GM12892 (cell line): ENCODE results near the gene RBM19.

Experiments
- DNase-seq: peaks from one replicate; pipeline ENCODE4 v3.0.0; 2011; ENCODE audit not compliant: insufficient read length
- FAIRE-seq: peaks from 2 replicates; lab custom pipeline; 2011; peaks lifted over from hg19 to GRCh38; lab: Jason Lieb, UNC
- POLR2A ChIP-seq: IDR thresholded peaks from 2 replicates; pipeline ENCODE4 v1.6.1; 2011; ENCODE audit warnings: low read depth, low read length, control low read depth
- POLR2AphosphoS5 ChIP-seq: IDR thresholded peaks from 2 replicates; pipeline ENCODE4 v1.6.1; 2011; ENCODE audit warnings: low read depth, low read length, control low read depth
- TAF1 ChIP-seq: IDR thresholded peaks from 2 replicates; pipeline ENCODE4 v1.6.1; 2011; ENCODE audit warnings: low read depth, mild to moderate bottlenecking, control low read depth, low read length, borderline replicate concordance

Gene RBM19

GRCh38 chr12:113892556-113892955, 73.6 kb downstream of the RBM19 start:
- no peak for TF ChIP-seq TAF1
- no peak for TF ChIP-seq POLR2AphosphoS5
- no peak for TF ChIP-seq POLR2A
- FAIRE-seq (no peak), DNase-seq (no peak)

GRCh38 chr12:113891739-113892520, 74.2 kb downstream of the RBM19 start:
- FAIRE-seq (no peak), DNase-seq (no peak)
- TF ChIP-seq POLR2AphosphoS5: no peak
- no peak for TF ChIP-seq POLR2A
- TF ChIP-seq TAF1: no peak

- no peak for TF ChIP-seq POLR2AphosphoS5
- no peak for TF ChIP-seq POLR2A
- TF ChIP-seq TAF1: no peak
- DNase-seq (no peak), FAIRE-seq (no peak)
Observed at GRCh38 chr12:113891167-113891692, 74.9 kb downstream of the RBM19 start.

GRCh38 chr12:113889891-113890581, 76.1 kb downstream of the RBM19 start:
- TF ChIP-seq TAF1: no peak
- TF ChIP-seq POLR2AphosphoS5: no peak
- no peak for TF ChIP-seq POLR2A
- DNase-seq: no peak
- no peak for FAIRE-seq

- DNase-seq (no peak), FAIRE-seq (no peak)
- TF ChIP-seq TAF1 (no peak), POLR2AphosphoS5 (no peak), POLR2A (no peak)
Observed at GRCh38 chr12:113889076-113889475, 77.0 kb downstream of the RBM19 start.

- TF ChIP-seq POLR2A (no peak), POLR2AphosphoS5 (no peak), TAF1 (no peak)
- DNase-seq (no peak), FAIRE-seq (no peak)
Observed at GRCh38 chr12:113888435-113888834, 77.7 kb downstream of the RBM19 start.

GRCh38 chr12:113887906-113888305, 78.2 kb downstream of the RBM19 start:
- DNase-seq (no peak), FAIRE-seq (no peak)
- TF ChIP-seq TAF1 (no peak), POLR2A (no peak), POLR2AphosphoS5 (no peak)

GRCh38 chr12:113886721-113887120, 79.4 kb downstream of the RBM19 start:
- DNase-seq (no peak), FAIRE-seq (no peak)
- TF ChIP-seq POLR2A (no peak), POLR2AphosphoS5 (no peak)

GRCh38 chr12:113884392-113884791, 81.7 kb downstream of the RBM19 start:
- DNase-seq: no peak
- TF ChIP-seq POLR2A (no peak), POLR2AphosphoS5 (no peak), TAF1 (no peak)
- FAIRE-seq: no peak

- DNase-seq (no peak), FAIRE-seq (no peak)
- TF ChIP-seq POLR2AphosphoS5 (no peak), POLR2A (no peak), TAF1 (no peak)
Observed at GRCh38 chr12:113882690-113883089, 83.4 kb downstream of the RBM19 start.

GRCh38 chr12:113880988-113881962, 84.8 kb downstream of the RBM19 start:
- DNase-seq (no peak), FAIRE-seq (no peak)

More at GRCh38 chr12:113880988-113881962, 84.8 kb downstream of the RBM19 start:
- TF ChIP-seq POLR2AphosphoS5 (no peak), POLR2A (no peak), TAF1 (no peak)
